Central memory CD4-positive, alpha-beta T cell (primary cell): ENCODE measurements around the gene H2BK1.

Source experiments
- DNase-seq: peaks from one replicate; pipeline ENCODE4 v3.0.0; 2022

The H2BK1 gene

GRCh38 chr7:151201751-151202150 is 8.5 kb downstream of the H2BK1 start:
- no peak for DNase-seq

- DNase-seq: no peak
These were observed 8.9 kb downstream of the H2BK1 start for GRCh38 chr7:151201344-151201743.

- no peak for DNase-seq
These were observed 11.1 kb downstream of the H2BK1 start for GRCh38 chr7:151198945-151199848.

GRCh38 chr7:151197932-151198331 is 12.4 kb downstream of the H2BK1 start:
- DNase-seq: no peak

- DNase-seq: no peak
These were observed 14.5 kb downstream of the H2BK1 start for GRCh38 chr7:151195616-151196450.

GRCh38 chr7:151194188-151194587 is 16.1 kb downstream of the H2BK1 start:
- no peak for DNase-seq

- no peak for DNase-seq
These were observed 16.9 kb downstream of the H2BK1 start for GRCh38 chr7:151193203-151193978.

- DNase-seq: no peak
These were observed 18.2 kb downstream of the H2BK1 start for GRCh38 chr7:151192002-151192539.

GRCh38 chr7:151191544-151191943 is 18.7 kb downstream of the H2BK1 start:
- DNase-seq: no peak

- no peak for DNase-seq
These were observed 21.2 kb downstream of the H2BK1 start for GRCh38 chr7:151189038-151189437.

- no peak for DNase-seq
These were observed 22.1 kb downstream of the H2BK1 start for GRCh38 chr7:151188252-151188542.

GRCh38 chr7:151187409-151188251 is 22.7 kb downstream of the H2BK1 start:
- no peak for DNase-seq

- no peak for DNase-seq
These were observed 23.5 kb downstream of the H2BK1 start, which contains the start of gene ASB10 for GRCh38 chr7:151186640-151187408. Gene ASB10 (minus strand): TSS chr7:151187250. CDS start chr7:151187130, 120 bp downstream.

GRCh38 chr7:151185762-151186639 is 24.3 kb downstream of the H2BK1 start:
- no peak for DNase-seq

- no peak for DNase-seq
These were observed 29.3 kb downstream of the H2BK1 start for GRCh38 chr7:151181011-151181431.

- DNase-seq: no peak
These were observed 30.3 kb downstream of the H2BK1 start for GRCh38 chr7:151179946-151180345.

- DNase-seq: no peak
These were observed 30.9 kb downstream of the H2BK1 start for GRCh38 chr7:151179287-151179860.

GRCh38 chr7:151178831-151179230 is 31.5 kb downstream of the H2BK1 start:
- DNase-seq: no peak

GRCh38 chr7:151178236-151178635 is 32.1 kb downstream of the H2BK1 start:
- no peak for DNase-seq

- DNase-seq: no peak
These were observed 33.0 kb downstream of the H2BK1 start for GRCh38 chr7:151177310-151177709.
